Right lobe of liver (tissue), 6 donors: Measurements from ENCODE around the gene CCDC148. TPM values are rescaled to one million over a fixed set of nuclear protein-coding genes. Genes with fewer than 3 reads are reported as not detected.

Source experiments
- ATAC-seq, 4 donors: fragments of 200-7000 bp; cut with Tn5 transposase; one replicate each; pipeline ENCODE4 v1.9.1; 2020; ENCODE audit warnings: mild to moderate bottlenecking in 4 of 4, moderate library complexity in 4 of 4
- DNase-seq, 3 donors: peaks; one replicate each; pipeline ENCODE4 v3.0.0-alpha.2; 2020
- H3K27ac ChIP-seq, 3 donors: fragments of 200-600 bp; one replicate each; pipeline ENCODE4 v1.8.0; 2022
- H3K27me3 ChIP-seq, 2 donors: fragments of 200-600 bp; one replicate each; pipeline ENCODE4 v1.8.0; 2022
- H3K36me3 ChIP-seq, 4 donors: fragments of 200-600 bp; sonication (generic) in 1 of 4; one replicate each; pipeline versions ENCODE4 v1.5.1 to v1.8.0; 2017 to 2022; ENCODE audit warnings: control low read depth in 1 of 4
- H3K4me1 ChIP-seq, 4 donors: fragments of 200-600 bp; sonication (generic) in 1 of 4; one replicate each; pipeline versions ENCODE4 v1.5.1 to v1.8.0; 2017 to 2022; ENCODE audit warnings: control low read depth in 1 of 4
- H3K4me3 ChIP-seq, 3 donors: fragments of 200-600 bp; one replicate each; pipeline ENCODE4 v1.8.0; 2022
- H3K9me3 ChIP-seq, 4 donors: fragments of 200-600 bp; sonication (generic) in 1 of 4; one replicate each; pipeline versions ENCODE4 v1.5.1 to v1.8.0; 2017 to 2022; ENCODE audit warnings: control low read depth in 1 of 4
- POLR2A ChIP-seq: fragments of 450-650 bp; IDR thresholded peaks from one replicate; pipeline ENCODE4 v1.6.1; 2017; ENCODE audit warnings: antibody characterized with exemption, mild to moderate bottlenecking
- whole genome bisulfite sequencing: methylation state at CpG from one replicate; pipeline ENCODE4 v1.1.6; 2018; ENCODE audit warnings: low coverage, low lambda C conversion rate; ENCODE audit not compliant: insufficient coverage; ENCODE audit errors: missing lambda C conversion rate; 5-methylcytosine and 5-hydroxymethylcytosine counted together
- intact Hi-C, 2 donors: fragments of 100-400 bp; cut with DNase I; formaldehyde crosslinking; loops; one replicate each; pipeline versions ENCODE4 v1.11.2 to v1.14.1; 2022
- total RNA-seq, 6 experiments: library from RNA; depleted of rRNA in 2 of 6; stranded (reverse); fragments of >200 nt in 2 of 6; fragmentation: NEBNext Ultra II Directional in 3 of 6; extraction: Animal tissue kit (Norgen Biotek cat#: 25700) in 3 of 6; gene quantifications; one replicate each; pipeline versions ENCODE4 v1.1.0 to v1.2.4, GENCODE V29; 2016 to 2023
- TF ChIP-seq, protein P1 (sequence below), 4 donors: fragments of 200-600 bp in 3 of 4; fragments of 450-650 bp in 1 of 4; IDR thresholded peaks; one replicate each; pipeline versions ENCODE4 v1.5.1 to v1.8.0; 2016 to 2022; ENCODE audit warnings: antibody characterized with exemption in 4 of 4, mild to moderate bottlenecking in 2 of 4
- donor health status: DM: no; HTN: yes; CAD: no.
- donor health status: DM: no; HTN: no; CAD: no.
- donor health status: DM: no; HTN: no; CAD: no.
- donor health status: DM: no; HTN: yes; CAD: no.
- donor health status: DM: no; HTN: yes; CAD: no.

Gene CCDC148
- total RNA-seq, 6 experiments from 2014 or later, result 0.12 to 0.53 (median 0.20) TPM; not detected in 1

DNA sequence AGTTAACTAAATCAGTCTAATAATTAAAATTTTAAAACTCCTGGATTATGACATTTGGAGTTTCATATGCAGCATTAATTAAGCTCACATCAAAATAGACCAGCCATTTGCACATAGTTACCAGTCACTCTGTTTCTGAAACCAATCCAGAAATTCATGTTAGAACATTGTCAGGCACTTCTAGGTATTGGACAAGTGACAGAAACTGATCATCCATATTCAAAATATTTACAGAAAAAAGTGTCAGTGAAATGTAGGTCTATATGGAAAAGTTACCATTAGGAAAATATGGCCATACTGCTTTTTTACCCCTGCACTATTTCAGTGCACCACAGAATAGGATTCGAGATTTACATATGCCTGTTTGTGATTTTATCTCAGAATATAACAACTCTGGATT is 321.5 kb downstream of the CCDC148 start:
- 86% methylated on average over 1 of the region's 1 CpG for WGBS
- Histone ChIP-seq H3K27ac (no peak overlapping the region), H3K27me3 (no peaks in the 10 kb centered on the region), H3K4me1 (peaks cover 0 to 42% (median 14%) of the 10 kb centered on the region in 4 donors), H3K4me3 (no peak overlapping the region), H3K9me3 (no peaks in the 10 kb centered on the region), H3K36me3 (no peaks in the 10 kb centered on the region)
- DNase-seq, result no peak
- intact Hi-C loops, result no loop called here
- TF ChIP-seq POLR2A, result no peak
- TF ChIP-seq, protein P1, sequence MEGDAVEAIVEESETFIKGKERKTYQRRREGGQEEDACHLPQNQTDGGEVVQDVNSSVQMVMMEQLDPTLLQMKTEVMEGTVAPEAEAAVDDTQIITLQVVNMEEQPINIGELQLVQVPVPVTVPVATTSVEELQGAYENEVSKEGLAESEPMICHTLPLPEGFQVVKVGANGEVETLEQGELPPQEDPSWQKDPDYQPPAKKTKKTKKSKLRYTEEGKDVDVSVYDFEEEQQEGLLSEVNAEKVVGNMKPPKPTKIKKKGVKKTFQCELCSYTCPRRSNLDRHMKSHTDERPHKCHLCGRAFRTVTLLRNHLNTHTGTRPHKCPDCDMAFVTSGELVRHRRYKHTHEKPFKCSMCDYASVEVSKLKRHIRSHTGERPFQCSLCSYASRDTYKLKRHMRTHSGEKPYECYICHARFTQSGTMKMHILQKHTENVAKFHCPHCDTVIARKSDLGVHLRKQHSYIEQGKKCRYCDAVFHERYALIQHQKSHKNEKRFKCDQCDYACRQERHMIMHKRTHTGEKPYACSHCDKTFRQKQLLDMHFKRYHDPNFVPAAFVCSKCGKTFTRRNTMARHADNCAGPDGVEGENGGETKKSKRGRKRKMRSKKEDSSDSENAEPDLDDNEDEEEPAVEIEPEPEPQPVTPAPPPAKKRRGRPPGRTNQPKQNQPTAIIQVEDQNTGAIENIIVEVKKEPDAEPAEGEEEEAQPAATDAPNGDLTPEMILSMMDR (IDR thresholded peaks at IDR 0.05), result no peak
- no peak for ATAC-seq

DNA sequence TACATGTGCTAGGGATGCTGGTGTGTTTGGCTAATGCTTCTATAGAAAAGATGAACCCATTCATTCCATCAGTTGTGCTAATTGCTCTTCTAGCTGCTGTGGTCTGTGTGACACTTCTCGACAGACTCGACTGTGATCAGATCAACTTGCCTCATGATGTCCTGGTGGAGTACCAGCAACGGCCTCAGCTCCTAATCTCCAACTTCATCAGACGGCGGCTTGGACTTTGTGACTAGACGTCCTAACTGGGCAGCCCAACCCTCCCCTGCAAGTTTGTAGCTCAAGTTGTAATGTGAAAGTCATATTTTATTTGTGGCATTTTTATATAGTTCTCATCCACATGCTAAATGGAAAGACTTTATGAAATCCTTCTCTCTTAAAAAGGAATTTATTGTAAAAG is 321.9 kb downstream of the CCDC148 start:
- WGBS, result 46% methylated on average over 6 of the region's 6 CpGs
- TF ChIP-seq, protein P1 (IDR thresholded peaks at IDR 0.05), result peak in 1 of 4 donors; percentile 5
- TF ChIP-seq POLR2A, result no peak
- Histone ChIP-seq H3K27me3 (no peaks in the 10 kb centered on the region), H3K9me3 (no peaks in the 10 kb centered on the region), H3K4me3 (no peak overlapping the region), H3K36me3 (no peaks in the 10 kb centered on the region), H3K27ac (no peak overlapping the region), H3K4me1 (peaks cover 0 to 46% (median 14%) of the 10 kb centered on the region in 4 donors)
- peak; percentile 34 to 70 (median 67) for DNase-seq
- ATAC-seq, result peak in 3 of 4 donors; percentile 9 to 20 (median 18)
- intact Hi-C loops, result no loop called here

DNA sequence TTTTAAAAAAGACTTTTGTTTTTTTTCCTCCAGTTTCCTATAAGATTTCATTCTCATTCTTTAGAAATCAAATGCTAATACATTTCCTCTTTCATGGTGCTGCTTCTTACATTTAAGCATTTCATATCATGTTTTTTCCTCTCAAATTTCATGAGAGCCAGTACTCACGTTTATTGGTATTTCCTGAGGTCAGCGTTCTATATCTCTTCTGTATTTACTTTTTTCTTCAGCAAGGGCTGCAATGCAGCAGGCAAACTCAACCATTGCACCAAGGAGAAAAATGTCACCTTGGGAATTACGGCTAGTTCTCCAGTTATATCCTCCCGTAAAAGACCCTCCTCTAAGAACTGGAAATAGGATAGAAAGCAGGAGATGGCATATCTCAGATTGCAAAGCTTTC is 322.5 kb downstream of the CCDC148 start:
- H3K9me3 ChIP-seq, result no peaks in the 10 kb centered on the region
- ATAC-seq (no peak), DNase-seq (no peak)
- TF ChIP-seq, protein P1 (IDR thresholded peaks at IDR 0.05), result no peak
- TF ChIP-seq POLR2A, result no peak
- H3K27ac ChIP-seq, result peak overlapping the region in 1 of 3 donors; percentile 12
- no peaks in the 10 kb centered on the region for H3K36me3 ChIP-seq
- no peaks in the 10 kb centered on the region for H3K27me3 ChIP-seq
- peaks cover 0 to 52% (median 16%) of the 10 kb centered on the region in 4 donors for H3K4me1 ChIP-seq
- WGBS, result 12% methylated on average over 4 of the region's 4 CpGs
- H3K4me3 ChIP-seq, result no peak overlapping the region
- intact Hi-C loops, result no loop called here

DNA sequence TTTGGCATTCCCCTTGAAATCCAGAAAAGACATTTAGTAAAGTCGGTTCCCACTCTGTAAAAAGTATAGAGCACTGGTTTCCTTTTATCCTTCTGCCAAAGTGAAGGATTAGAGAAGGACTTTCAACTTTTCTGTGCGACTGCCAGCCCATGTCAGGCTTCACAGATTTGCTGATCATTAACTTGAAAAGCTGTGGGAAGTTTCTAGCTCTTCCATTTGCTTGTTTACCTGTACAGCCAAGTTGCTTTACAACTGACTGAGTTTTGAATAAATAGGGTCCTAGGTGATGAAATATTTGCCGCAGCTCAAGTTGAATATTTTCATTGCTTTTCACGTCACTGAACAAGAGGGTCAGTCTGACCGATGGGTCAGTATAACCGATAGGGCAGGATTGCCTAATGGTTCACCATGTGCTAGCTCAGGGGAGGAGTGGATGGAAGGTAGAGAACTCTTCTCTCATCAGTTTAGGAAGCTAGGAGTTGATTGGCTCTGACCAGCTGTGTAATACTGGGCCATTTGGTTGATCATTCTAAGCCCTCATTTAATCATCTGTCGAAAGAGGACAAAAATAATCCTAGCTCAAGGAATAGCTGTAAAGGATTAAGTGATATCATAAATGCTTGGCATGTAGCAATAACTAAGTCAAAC is 324.5 kb downstream of the CCDC148 start:
- Histone ChIP-seq H3K27me3 (no peaks in the 10 kb centered on the region), H3K4me1 (peaks cover 0 to 70% (median 24%) of the 10 kb centered on the region in 4 donors), H3K27ac (peak overlapping the region; percentile 75 to 97 (median 95)), H3K36me3 (no peaks in the 10 kb centered on the region), H3K4me3 (no peak overlapping the region), H3K9me3 (no peaks in the 10 kb centered on the region)
- intact Hi-C loops, result no loop called here
- DNase-seq, result peak; percentile 33 to 90 (median 66)
- peak; percentile 41 for TF ChIP-seq POLR2A
- TF ChIP-seq, protein P1 (IDR thresholded peaks at IDR 0.05), result no peak
- ATAC-seq, result peak; percentile 66 to 85 (median 77)
- WGBS, result 33% methylated on average over 7 of the region's 7 CpGs
